Ishikawa (cell line): ENCODE measurements around the gene ZBTB45.

Source experiments
- CEBPB ChIP-seq: IDR thresholded peaks from 2 replicates; pipeline ENCODE4 v1.6.1; 2012
- CREB1 ChIP-seq: IDR thresholded peaks from 2 replicates; pipeline ENCODE4 v1.6.1; 2012; ENCODE audit warnings: low read depth
- EGR1 ChIP-seq: IDR thresholded peaks from 2 replicates; pipeline ENCODE4 v1.6.1; 2012
- EP300 ChIP-seq: IDR thresholded peaks from 2 replicates; pipeline ENCODE4 v1.6.1; 2012; ENCODE audit warnings: borderline replicate concordance
- FOXM1 ChIP-seq: IDR thresholded peaks from 2 replicates; pipeline ENCODE4 v1.6.1; 2012; ENCODE audit warnings: low read depth, borderline replicate concordance
- NFIC ChIP-seq: IDR thresholded peaks from 2 replicates; pipeline ENCODE4 v1.6.1; 2012
- RAD21 ChIP-seq: IDR thresholded peaks from 2 replicates; pipeline ENCODE4 v1.6.1; 2012; ENCODE audit warnings: low read depth
- TAF1 ChIP-seq: IDR thresholded peaks from 2 replicates; pipeline ENCODE4 v1.6.1; 2012; ENCODE audit warnings: low read depth, mild to moderate bottlenecking
- TCF12 ChIP-seq: IDR thresholded peaks from 2 replicates; pipeline ENCODE4 v1.6.1; 2012; ENCODE audit warnings: low read depth
- TEAD4 ChIP-seq: IDR thresholded peaks from 2 replicates; pipeline ENCODE4 v1.6.1; 2012
- YY1 ChIP-seq: IDR thresholded peaks from 2 replicates; pipeline ENCODE4 v1.6.1; 2012; ENCODE audit warnings: low read depth
- ZBTB7A ChIP-seq: IDR thresholded peaks from 2 replicates; pipeline ENCODE4 v1.6.1; 2012; ENCODE audit warnings: low read depth
- TF ChIP-seq, protein P1 (sequence below): IDR thresholded peaks from 2 replicates; pipeline ENCODE4 v1.6.1; 2012
- TF ChIP-seq, protein P2 (sequence below): IDR thresholded peaks from 2 replicates; pipeline ENCODE4 v1.6.1; 2012; ENCODE audit warnings: low read depth, mild to moderate bottlenecking
- TF ChIP-seq, protein P3 (sequence below): IDR thresholded peaks from 2 replicates; pipeline ENCODE4 v1.6.1; 2012

The ZBTB45 gene

GRCh38 chr19:58474997-58475713, 44.5 kb downstream of the ZBTB45 start:
- TF ChIP-seq TEAD4, result no peak
- TF ChIP-seq, protein P1, sequence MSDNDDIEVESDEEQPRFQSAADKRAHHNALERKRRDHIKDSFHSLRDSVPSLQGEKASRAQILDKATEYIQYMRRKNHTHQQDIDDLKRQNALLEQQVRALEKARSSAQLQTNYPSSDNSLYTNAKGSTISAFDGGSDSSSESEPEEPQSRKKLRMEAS, result peak; percentile 8; the same call in 1 of the 2 replicates

GRCh38 chr19:58474291-58474996, 45.2 kb downstream of the ZBTB45 start:
- TF ChIP-seq TEAD4 (no peak), EGR1 (no peak), RAD21 (no peak), CEBPB (no peak), FOXM1 (no peak), YY1 (no peak), TAF1 (no peak), TCF12 (no peak), NFIC (no peak), EP300 (no peak), CREB1 (no peak), ZBTB7A (no peak)
- TF ChIP-seq, protein P1, result no peak
- TF ChIP-seq, protein P2, sequence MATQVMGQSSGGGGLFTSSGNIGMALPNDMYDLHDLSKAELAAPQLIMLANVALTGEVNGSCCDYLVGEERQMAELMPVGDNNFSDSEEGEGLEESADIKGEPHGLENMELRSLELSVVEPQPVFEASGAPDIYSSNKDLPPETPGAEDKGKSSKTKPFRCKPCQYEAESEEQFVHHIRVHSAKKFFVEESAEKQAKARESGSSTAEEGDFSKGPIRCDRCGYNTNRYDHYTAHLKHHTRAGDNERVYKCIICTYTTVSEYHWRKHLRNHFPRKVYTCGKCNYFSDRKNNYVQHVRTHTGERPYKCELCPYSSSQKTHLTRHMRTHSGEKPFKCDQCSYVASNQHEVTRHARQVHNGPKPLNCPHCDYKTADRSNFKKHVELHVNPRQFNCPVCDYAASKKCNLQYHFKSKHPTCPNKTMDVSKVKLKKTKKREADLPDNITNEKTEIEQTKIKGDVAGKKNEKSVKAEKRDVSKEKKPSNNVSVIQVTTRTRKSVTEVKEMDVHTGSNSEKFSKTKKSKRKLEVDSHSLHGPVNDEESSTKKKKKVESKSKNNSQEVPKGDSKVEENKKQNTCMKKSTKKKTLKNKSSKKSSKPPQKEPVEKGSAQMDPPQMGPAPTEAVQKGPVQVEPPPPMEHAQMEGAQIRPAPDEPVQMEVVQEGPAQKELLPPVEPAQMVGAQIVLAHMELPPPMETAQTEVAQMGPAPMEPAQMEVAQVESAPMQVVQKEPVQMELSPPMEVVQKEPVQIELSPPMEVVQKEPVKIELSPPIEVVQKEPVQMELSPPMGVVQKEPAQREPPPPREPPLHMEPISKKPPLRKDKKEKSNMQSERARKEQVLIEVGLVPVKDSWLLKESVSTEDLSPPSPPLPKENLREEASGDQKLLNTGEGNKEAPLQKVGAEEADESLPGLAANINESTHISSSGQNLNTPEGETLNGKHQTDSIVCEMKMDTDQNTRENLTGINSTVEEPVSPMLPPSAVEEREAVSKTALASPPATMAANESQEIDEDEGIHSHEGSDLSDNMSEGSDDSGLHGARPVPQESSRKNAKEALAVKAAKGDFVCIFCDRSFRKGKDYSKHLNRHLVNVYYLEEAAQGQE, result no peak
- TF ChIP-seq, protein P3, sequence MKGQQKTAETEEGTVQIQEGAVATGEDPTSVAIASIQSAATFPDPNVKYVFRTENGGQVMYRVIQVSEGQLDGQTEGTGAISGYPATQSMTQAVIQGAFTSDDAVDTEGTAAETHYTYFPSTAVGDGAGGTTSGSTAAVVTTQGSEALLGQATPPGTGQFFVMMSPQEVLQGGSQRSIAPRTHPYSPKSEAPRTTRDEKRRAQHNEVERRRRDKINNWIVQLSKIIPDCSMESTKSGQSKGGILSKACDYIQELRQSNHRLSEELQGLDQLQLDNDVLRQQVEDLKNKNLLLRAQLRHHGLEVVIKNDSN, result no peak

DNA sequence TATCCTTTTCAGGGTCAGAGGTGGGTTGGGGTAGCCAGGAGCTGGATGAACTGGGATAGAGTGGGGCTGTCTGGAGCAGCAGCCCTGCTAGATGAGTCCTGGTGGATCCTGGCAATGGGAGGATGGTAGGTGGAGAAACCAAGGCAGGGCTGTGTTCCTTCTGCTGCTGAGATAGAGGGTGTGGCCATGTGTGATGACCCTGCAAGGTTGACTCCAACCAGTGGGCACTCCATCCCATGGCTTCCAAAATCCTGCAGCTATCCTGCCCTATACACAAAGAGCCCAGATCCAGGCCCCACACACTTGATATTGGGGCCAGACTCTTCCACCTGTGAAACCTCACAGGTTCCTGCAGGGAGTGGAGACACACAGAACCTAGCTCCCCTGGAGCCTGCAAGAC, 45.8 kb downstream of the ZBTB45 start:
- TF ChIP-seq FOXM1 (no peak), RAD21 (no peak), YY1 (no peak), TEAD4 (no peak), CREB1 (no peak)
- TF ChIP-seq, protein P1, result no peak

GRCh38 chr19:58471736-58472135, 47.9 kb downstream of the ZBTB45 start:
- no peak for TF ChIP-seq TCF12
- no peak for TF ChIP-seq NFIC
- TF ChIP-seq FOXM1, result no peak
- no peak for TF ChIP-seq EP300
- TF ChIP-seq, protein P2, result no peak
- no peak for TF ChIP-seq CREB1
- TF ChIP-seq CEBPB, result no peak
- TF ChIP-seq TAF1, result no peak
- TF ChIP-seq ZBTB7A, result no peak
- no peak for TF ChIP-seq TEAD4
- TF ChIP-seq, protein P1, result no peak
- no peak for TF ChIP-seq EGR1
- no peak for TF ChIP-seq YY1
- TF ChIP-seq, protein P3, result no peak
- no peak for TF ChIP-seq RAD21

- no peak for TF ChIP-seq FOXM1
- no peak for TF ChIP-seq ZBTB7A
- TF ChIP-seq RAD21, result no peak
- TF ChIP-seq YY1, result no peak
- TF ChIP-seq NFIC, result no peak
- no peak for TF ChIP-seq CREB1
- no peak for TF ChIP-seq CEBPB
- TF ChIP-seq, protein P2, result no peak
- no peak for TF ChIP-seq EP300
- no peak for TF ChIP-seq EGR1
- TF ChIP-seq TCF12, result no peak
- TF ChIP-seq TEAD4, result no peak
- no peak for TF ChIP-seq TAF1
- TF ChIP-seq, protein P1, result no peak
- TF ChIP-seq, protein P3, result no peak
Measured at GRCh38 chr19:58469241-58470013, 50.2 kb downstream of the ZBTB45 start.
